Panc1 (cell line): ENCODE measurements around the gene TM7SF2.

ENCODE experiments used
- POLR2AphosphoS5 ChIP-seq: IDR thresholded peaks from 2 replicates; pipeline ENCODE4 v1.6.1; 2012; ENCODE audit warnings: mild to moderate bottlenecking, low read depth, low read length, moderate library complexity
- SIN3A ChIP-seq: IDR thresholded peaks from 2 replicates; pipeline ENCODE4 v1.6.1; 2012; ENCODE audit warnings: low read depth, mild to moderate bottlenecking, low read length, moderate library complexity, borderline replicate concordance; ENCODE audit not compliant: insufficient read depth
- TCF7L2 ChIP-seq: IDR thresholded peaks from 2 replicates; pipeline ENCODE4 v1.6.1; 2011; ENCODE audit warnings: mild to moderate bottlenecking, low read depth, low read length, inconsistent platforms
- TF ChIP-seq, protein P1 (sequence below): fragments of 450-650 bp; IDR thresholded peaks from 2 replicates; pipeline ENCODE4 v1.5.1; 2017; ENCODE audit warnings: mild to moderate bottlenecking
- TF ChIP-seq, protein P2 (sequence below), 2 experiments: IDR thresholded peaks; 2 replicates each; pipeline ENCODE4 v1.6.1; 2011 to 2012; ENCODE audit warnings: low read depth in 2 of 2, control low read depth in 1 of 2, low read length in 1 of 2, mild to moderate bottlenecking in 1 of 2, moderate library complexity in 1 of 2; ENCODE audit not compliant: insufficient read depth in 1 of 2

DNA sequence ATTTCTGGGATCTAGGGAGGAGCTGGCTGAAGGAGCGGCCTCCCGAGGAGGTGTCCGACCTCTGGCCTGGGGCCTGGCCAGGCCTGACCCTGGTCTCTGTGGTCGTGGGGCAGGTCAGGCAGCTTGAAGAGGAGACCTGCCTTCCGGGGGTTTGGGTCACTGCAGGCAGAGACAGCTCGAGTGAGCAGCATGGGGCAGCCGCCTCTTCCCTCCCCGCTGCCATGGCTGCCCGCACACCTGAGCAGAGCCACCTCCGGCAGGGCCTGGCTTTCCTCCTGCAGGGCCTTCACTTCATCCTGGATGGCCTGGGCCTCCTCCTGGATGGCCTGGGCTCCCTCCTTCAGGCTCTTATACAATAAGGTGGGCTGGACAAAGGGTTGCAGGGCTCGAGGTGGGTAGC is 45.4 kb upstream of the TM7SF2 start:
- TF ChIP-seq, protein P1, sequence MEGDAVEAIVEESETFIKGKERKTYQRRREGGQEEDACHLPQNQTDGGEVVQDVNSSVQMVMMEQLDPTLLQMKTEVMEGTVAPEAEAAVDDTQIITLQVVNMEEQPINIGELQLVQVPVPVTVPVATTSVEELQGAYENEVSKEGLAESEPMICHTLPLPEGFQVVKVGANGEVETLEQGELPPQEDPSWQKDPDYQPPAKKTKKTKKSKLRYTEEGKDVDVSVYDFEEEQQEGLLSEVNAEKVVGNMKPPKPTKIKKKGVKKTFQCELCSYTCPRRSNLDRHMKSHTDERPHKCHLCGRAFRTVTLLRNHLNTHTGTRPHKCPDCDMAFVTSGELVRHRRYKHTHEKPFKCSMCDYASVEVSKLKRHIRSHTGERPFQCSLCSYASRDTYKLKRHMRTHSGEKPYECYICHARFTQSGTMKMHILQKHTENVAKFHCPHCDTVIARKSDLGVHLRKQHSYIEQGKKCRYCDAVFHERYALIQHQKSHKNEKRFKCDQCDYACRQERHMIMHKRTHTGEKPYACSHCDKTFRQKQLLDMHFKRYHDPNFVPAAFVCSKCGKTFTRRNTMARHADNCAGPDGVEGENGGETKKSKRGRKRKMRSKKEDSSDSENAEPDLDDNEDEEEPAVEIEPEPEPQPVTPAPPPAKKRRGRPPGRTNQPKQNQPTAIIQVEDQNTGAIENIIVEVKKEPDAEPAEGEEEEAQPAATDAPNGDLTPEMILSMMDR, result no peak
- TF ChIP-seq POLR2AphosphoS5 (no peak), SIN3A (no peak), TCF7L2 (no peak)
- TF ChIP-seq, protein P2, sequence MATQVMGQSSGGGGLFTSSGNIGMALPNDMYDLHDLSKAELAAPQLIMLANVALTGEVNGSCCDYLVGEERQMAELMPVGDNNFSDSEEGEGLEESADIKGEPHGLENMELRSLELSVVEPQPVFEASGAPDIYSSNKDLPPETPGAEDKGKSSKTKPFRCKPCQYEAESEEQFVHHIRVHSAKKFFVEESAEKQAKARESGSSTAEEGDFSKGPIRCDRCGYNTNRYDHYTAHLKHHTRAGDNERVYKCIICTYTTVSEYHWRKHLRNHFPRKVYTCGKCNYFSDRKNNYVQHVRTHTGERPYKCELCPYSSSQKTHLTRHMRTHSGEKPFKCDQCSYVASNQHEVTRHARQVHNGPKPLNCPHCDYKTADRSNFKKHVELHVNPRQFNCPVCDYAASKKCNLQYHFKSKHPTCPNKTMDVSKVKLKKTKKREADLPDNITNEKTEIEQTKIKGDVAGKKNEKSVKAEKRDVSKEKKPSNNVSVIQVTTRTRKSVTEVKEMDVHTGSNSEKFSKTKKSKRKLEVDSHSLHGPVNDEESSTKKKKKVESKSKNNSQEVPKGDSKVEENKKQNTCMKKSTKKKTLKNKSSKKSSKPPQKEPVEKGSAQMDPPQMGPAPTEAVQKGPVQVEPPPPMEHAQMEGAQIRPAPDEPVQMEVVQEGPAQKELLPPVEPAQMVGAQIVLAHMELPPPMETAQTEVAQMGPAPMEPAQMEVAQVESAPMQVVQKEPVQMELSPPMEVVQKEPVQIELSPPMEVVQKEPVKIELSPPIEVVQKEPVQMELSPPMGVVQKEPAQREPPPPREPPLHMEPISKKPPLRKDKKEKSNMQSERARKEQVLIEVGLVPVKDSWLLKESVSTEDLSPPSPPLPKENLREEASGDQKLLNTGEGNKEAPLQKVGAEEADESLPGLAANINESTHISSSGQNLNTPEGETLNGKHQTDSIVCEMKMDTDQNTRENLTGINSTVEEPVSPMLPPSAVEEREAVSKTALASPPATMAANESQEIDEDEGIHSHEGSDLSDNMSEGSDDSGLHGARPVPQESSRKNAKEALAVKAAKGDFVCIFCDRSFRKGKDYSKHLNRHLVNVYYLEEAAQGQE (IDR thresholded peaks at IDR 0.05; ENCODE audit: insufficient read depth in 1 of 2, low read depth in 2 of 2, low read length in 1 of 2), result no peak
